Suprapubic skin (tissue), 4 donors: ENCODE measurements around the gene RCL1.

ENCODE experiments used
- CTCF ChIP-seq, 2 donors: fragments of 200-600 bp in 1 of 2; fragments of 450-650 bp in 1 of 2; sonication (generic) in 1 of 2; IDR thresholded peaks; one replicate each; pipeline ENCODE4 v1.5.1; 2016 to 2019; ENCODE audit warnings: antibody characterized with exemption in 2 of 2, mild to moderate bottlenecking in 1 of 2, moderate library complexity in 1 of 2
- EP300 ChIP-seq: sonication (generic); formaldehyde crosslinking; IDR thresholded peaks from one replicate; pipeline ENCODE4 v1.6.1; 2017; ENCODE audit warnings: antibody characterized with exemption
- POLR2A ChIP-seq, 2 donors: fragments of 450-650 bp; IDR thresholded peaks; one replicate each; pipeline ENCODE4 v1.6.1; 2017; ENCODE audit warnings: antibody characterized with exemption in 2 of 2, mild to moderate bottlenecking in 2 of 2, moderate library complexity in 2 of 2
- POLR2AphosphoS5 ChIP-seq, 3 donors: sonication (generic); formaldehyde crosslinking; IDR thresholded peaks; one replicate each; pipeline ENCODE4 v1.6.1; 2017; ENCODE audit warnings: antibody characterized with exemption in 3 of 3

- TF ChIP-seq CTCF (IDR thresholded peaks at IDR 0.05) = no peak
- no peak for TF ChIP-seq POLR2A (IDR thresholded peaks at IDR 0.05)
- TF ChIP-seq EP300 = no peak
- TF ChIP-seq POLR2AphosphoS5 (IDR thresholded peaks at IDR 0.05) = no peak
Measured at GRCh38 chr9:4788703-4789102, 4.0 kb upstream of the RCL1 start.
